Measurements from ENCODE around the gene NCOA7.
"Not testable (repeated sequence)": the region's sequence is repeated elsewhere in the genome, so short reads cannot be mapped to it uniquely, and the experiment has no call there.

NCOA7 gene

DNA sequence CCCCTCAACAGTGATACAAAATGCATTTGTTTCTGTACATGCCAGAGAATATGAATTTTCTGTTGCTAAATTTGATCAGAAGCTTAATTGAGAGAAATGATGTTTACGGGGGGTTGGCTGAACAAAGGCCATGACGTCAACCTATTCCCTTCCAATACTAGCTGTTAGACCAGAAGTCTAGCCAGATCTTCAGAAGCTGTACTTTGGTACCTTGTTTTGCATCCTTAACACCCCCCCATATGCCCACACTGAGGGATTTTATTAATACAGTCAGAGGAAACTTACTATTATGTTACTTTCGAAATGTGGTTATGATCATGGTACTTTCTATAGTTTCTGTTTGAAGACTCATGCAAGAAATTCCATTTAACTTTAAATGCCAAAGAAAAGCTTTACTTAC is 3.1 kb downstream of the NCOA7 start:
- WGBS = 82% methylated on average over 2 of the region's 3 CpGs
- Histone ChIP-seq H3K4me3 (ENCODE audit: low read length) (no peak overlapping the region), H3K9ac (ENCODE audit: low read depth, low read length) (no peak overlapping the region), H3K36me3 (ENCODE audit: insufficient read depth, low read length) (no peaks in the 10 kb centered on the region), H3K9me3 (ENCODE audit: insufficient read depth, low read depth, low read length) (no peaks in the 10 kb centered on the region), H3K4me1 (ENCODE audit: insufficient read depth, low read length) (peaks cover 17% of the 10 kb centered on the region), H3K27me3 (ENCODE audit: insufficient read depth, low read length) (no peaks in the 10 kb centered on the region), H3K27ac (ENCODE audit: low read depth, low read length) (no peak overlapping the region)

DNA sequence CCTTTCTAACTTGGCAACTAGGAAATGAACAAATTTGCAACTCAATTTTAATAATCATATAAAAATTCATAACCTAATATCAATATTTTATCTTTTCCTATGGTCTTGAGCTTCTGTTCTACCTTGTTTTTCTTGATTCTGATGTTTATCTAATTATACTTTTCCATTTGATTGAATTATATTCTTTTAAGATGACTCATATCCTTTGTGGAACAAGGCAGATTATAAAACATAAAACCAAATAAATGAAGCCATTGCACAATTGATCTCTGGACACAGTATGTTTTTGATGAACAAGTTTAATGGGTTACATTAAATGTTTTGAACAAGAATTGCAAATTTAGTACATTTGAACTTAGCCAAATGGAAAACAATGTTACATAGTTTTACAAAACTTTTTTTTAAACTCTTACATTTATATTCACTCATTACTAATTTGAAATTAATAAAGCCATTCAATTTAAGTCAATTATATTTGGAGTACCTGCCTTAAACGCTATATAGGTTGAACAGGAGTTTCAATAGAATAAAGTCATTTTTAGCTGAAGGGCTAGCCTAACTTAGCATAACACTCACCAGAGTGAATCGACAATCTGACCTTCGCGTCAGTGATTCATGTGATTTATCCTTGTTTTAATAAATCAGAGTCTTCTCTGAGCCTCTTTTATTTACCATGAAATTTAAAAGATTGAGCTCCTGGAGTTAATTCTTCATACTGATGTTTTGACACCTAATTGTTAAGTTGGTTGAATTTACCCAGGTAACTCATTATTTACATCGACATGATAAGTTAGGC is 3.8 kb downstream of the NCOA7 start:
- no peaks in the 10 kb centered on the region for H3K36me3 ChIP-seq (ENCODE audit: insufficient read depth, low read length)
- 100% methylated on average over 5 of the region's 5 CpGs for WGBS
- H3K9ac ChIP-seq (ENCODE audit: low read depth, low read length) = no peak overlapping the region
- H3K27ac ChIP-seq (ENCODE audit: low read depth, low read length) = no peak overlapping the region
- H3K4me1 ChIP-seq (ENCODE audit: insufficient read depth, low read length) = peaks cover 10% of the 10 kb centered on the region
- no peak overlapping the region for H3K4me3 ChIP-seq (ENCODE audit: low read length)
- no peaks in the 10 kb centered on the region for H3K9me3 ChIP-seq (ENCODE audit: insufficient read depth, low read depth, low read length)
- H3K27me3 ChIP-seq (ENCODE audit: insufficient read depth, low read length) = no peaks in the 10 kb centered on the region

GRCh38 chr6:125795301-125795700 is 4.5 kb downstream of the NCOA7 start:
- Histone ChIP-seq H3K9me3 (ENCODE audit: insufficient read depth, low read depth, low read length) (no peaks in the 10 kb centered on the region), H3K27me3 (ENCODE audit: insufficient read depth, low read length) (no peaks in the 10 kb centered on the region), H3K4me1 (ENCODE audit: insufficient read depth, low read length) (peaks cover 7% of the 10 kb centered on the region; the same call in 1 of the 2 replicates), H3K27ac (ENCODE audit: low read depth, low read length) (no peak overlapping the region), H3K4me3 (ENCODE audit: low read length) (no peak overlapping the region), H3K36me3 (ENCODE audit: insufficient read depth, low read length) (no peaks in the 10 kb centered on the region), H3K9ac (ENCODE audit: low read depth, low read length) (no peak overlapping the region)
- no CpG with 5 or more reads among the region's 1 CpG for WGBS

- Histone ChIP-seq H3K9ac (ENCODE audit: low read depth, low read length) (no peak overlapping the region), H3K4me1 (ENCODE audit: insufficient read depth, low read length) (peaks cover 7% of the 10 kb centered on the region; the same call in 1 of the 2 replicates), H3K4me3 (ENCODE audit: low read length) (no peak overlapping the region), H3K27me3 (ENCODE audit: insufficient read depth, low read length) (no peaks in the 10 kb centered on the region), H3K36me3 (ENCODE audit: insufficient read depth, low read length) (no peaks in the 10 kb centered on the region), H3K9me3 (ENCODE audit: insufficient read depth, low read depth, low read length) (no peaks in the 10 kb centered on the region), H3K27ac (ENCODE audit: low read depth, low read length) (no peak overlapping the region)
- 90% methylated on average over 3 of the region's 3 CpGs for WGBS
These were observed 6.5 kb downstream of the NCOA7 start for GRCh38 chr6:125797120-125797885.

DNA sequence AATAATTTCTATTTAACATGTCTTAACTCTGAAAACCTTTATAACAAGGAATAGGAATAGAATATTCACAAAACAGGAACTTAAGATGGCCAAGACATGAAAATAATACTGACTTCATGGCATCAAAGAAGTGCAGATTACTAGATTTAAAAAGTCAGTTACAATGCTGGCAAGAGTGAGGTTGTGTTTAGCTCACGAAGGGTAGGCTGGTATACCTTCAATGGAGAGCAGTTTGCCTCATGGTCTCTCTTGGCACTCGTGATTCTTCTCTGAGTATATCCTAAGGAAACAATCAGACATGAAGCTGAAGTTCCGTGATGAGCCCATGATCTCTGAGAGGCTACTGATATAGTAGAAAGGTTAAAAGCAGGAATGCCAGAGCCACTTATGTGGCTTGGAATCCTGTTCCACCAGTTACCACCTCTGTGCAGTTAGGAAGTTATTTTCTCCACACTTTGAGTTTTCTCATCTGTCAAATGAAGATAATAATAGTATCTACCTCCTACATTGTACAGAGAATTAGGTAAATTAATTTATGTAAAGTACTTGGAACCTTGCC is 7.2 kb downstream of the NCOA7 start:
- H3K9ac ChIP-seq (ENCODE audit: low read depth, low read length) = no peak overlapping the region
- H3K4me3 ChIP-seq (ENCODE audit: low read length) = no peak overlapping the region
- H3K9me3 ChIP-seq (ENCODE audit: insufficient read depth, low read depth, low read length) = no peaks in the 10 kb centered on the region
- WGBS = 94% methylated on average over 3 of the region's 3 CpGs
- H3K27ac ChIP-seq (ENCODE audit: low read depth, low read length) = no peak overlapping the region
- no peaks in the 10 kb centered on the region for H3K36me3 ChIP-seq (ENCODE audit: insufficient read depth, low read length)
- H3K27me3 ChIP-seq (ENCODE audit: insufficient read depth, low read length) = no peaks in the 10 kb centered on the region
- peaks cover 7% of the 10 kb centered on the region; the same call in 1 of the 2 replicates for H3K4me1 ChIP-seq (ENCODE audit: insufficient read depth, low read length)

- Histone ChIP-seq H3K27me3 (ENCODE audit: insufficient read depth, low read length) (no peaks in the 10 kb centered on the region), H3K9me3 (ENCODE audit: insufficient read depth, low read depth, low read length) (no peaks in the 10 kb centered on the region), H3K36me3 (ENCODE audit: insufficient read depth, low read length) (no peaks in the 10 kb centered on the region), H3K4me1 (ENCODE audit: insufficient read depth, low read length) (no peaks in the 10 kb centered on the region), H3K4me3 (ENCODE audit: low read length) (no peak overlapping the region), H3K27ac (ENCODE audit: low read depth, low read length) (no peak overlapping the region), H3K9ac (ENCODE audit: low read depth, low read length) (no peak overlapping the region)
- WGBS = 93% methylated on average over 5 of the region's 5 CpGs
These were observed 8.2 kb downstream of the NCOA7 start for GRCh38 chr6:125798734-125799508.

DNA sequence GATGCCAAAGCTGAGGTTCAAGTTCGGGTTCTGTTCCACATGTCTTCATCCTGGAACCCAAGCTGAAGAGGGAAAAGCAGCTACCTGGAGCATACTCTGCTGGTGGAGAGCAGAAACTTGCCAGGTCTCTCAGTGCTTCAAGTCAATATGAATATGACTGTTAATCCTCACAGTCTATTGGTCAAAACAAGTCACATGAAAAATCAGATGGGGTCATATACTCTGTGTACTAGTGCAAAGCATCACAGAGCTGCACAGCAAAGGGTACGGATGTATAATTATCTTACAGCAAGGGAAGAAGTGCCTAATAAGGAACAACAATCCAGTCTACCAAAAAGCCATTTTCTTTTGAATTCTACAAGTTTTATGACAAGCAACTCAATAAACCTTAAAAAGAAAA is 11.6 kb downstream of the NCOA7 start:
- no peaks in the 10 kb centered on the region for H3K27me3 ChIP-seq (ENCODE audit: insufficient read depth, low read length)
- no peaks in the 10 kb centered on the region for H3K9me3 ChIP-seq (ENCODE audit: insufficient read depth, low read depth, low read length)
- H3K4me1 ChIP-seq (ENCODE audit: insufficient read depth, low read length) = no peaks in the 10 kb centered on the region
- H3K27ac ChIP-seq (ENCODE audit: low read depth, low read length) = no peak overlapping the region
- H3K9ac ChIP-seq (ENCODE audit: low read depth, low read length) = no peak overlapping the region
- WGBS = 95% methylated on average over 2 of the region's 2 CpGs
- no peaks in the 10 kb centered on the region for H3K36me3 ChIP-seq (ENCODE audit: insufficient read depth, low read length)
- no peak overlapping the region for H3K4me3 ChIP-seq (ENCODE audit: low read length)

- H3K27me3 ChIP-seq (ENCODE audit: insufficient read depth, low read length) = no peaks in the 10 kb centered on the region
- H3K27ac ChIP-seq (ENCODE audit: low read depth, low read length) = no peak overlapping the region
- no peak overlapping the region for H3K4me3 ChIP-seq (ENCODE audit: low read length)
- no peaks in the 10 kb centered on the region for H3K9me3 ChIP-seq (ENCODE audit: insufficient read depth, low read depth, low read length)
- H3K9ac ChIP-seq (ENCODE audit: low read depth, low read length) = no peak overlapping the region
- 92% methylated on average over 4 of the region's 4 CpGs for WGBS
- no peaks in the 10 kb centered on the region for H3K4me1 ChIP-seq (ENCODE audit: insufficient read depth, low read length)
- no peaks in the 10 kb centered on the region for H3K36me3 ChIP-seq (ENCODE audit: insufficient read depth, low read length)
These were observed 12.2 kb downstream of the NCOA7 start for GRCh38 chr6:125802943-125803377.

DNA sequence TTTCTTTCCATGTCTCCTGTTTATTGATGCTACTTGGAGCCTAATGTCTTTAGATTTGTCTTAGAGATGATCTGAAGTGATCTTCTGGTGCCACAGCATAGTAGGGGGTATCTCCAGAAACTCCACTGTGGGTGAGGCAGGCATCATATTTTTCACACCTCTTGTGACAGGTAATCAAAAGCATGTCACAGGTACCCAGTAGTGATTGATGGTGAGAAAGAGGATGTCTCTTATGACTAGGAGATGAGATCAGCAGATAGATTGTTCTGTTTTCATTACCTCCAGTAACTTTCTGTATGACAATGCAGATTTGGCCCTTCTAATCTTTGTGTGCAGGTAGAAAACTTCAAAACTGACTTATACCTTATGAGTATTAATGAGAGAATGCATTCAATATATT is 13.5 kb downstream of the NCOA7 start:
- H3K4me1 ChIP-seq (ENCODE audit: insufficient read depth, low read length) = no peaks in the 10 kb centered on the region
- no peak overlapping the region for H3K27ac ChIP-seq (ENCODE audit: low read depth, low read length)
- no peak overlapping the region for H3K4me3 ChIP-seq (ENCODE audit: low read length)
- no peaks in the 10 kb centered on the region for H3K9me3 ChIP-seq (ENCODE audit: insufficient read depth, low read depth, low read length)
- H3K36me3 ChIP-seq (ENCODE audit: insufficient read depth, low read length) = no peaks in the 10 kb centered on the region
- H3K27me3 ChIP-seq (ENCODE audit: insufficient read depth, low read length) = no peaks in the 10 kb centered on the region
- no peak overlapping the region for H3K9ac ChIP-seq (ENCODE audit: low read depth, low read length)

GRCh38 chr6:125804866-125805425 is 14.2 kb downstream of the NCOA7 start:
- not testable (repeated sequence) for H3K4me3 ChIP-seq (ENCODE audit: low read length); H3K9me3 ChIP-seq (ENCODE audit: insufficient read depth, low read depth, low read length); H3K27me3 ChIP-seq (ENCODE audit: insufficient read depth, low read length); H3K4me1 ChIP-seq (ENCODE audit: insufficient read depth, low read length); H3K36me3 ChIP-seq (ENCODE audit: insufficient read depth, low read length); H3K27ac ChIP-seq (ENCODE audit: low read depth, low read length); H3K9ac ChIP-seq (ENCODE audit: low read depth, low read length)
- 98% methylated on average over 10 of the region's 10 CpGs for WGBS

Data from HUES64 (cell line).